ENCODE results near the gene TTYH3. TPM values are rescaled to one million over a fixed set of nuclear protein-coding genes. Genes with fewer than 3 reads are reported as not detected.
"Not testable (repeated sequence)": the region's sequence is repeated elsewhere in the genome, so short reads cannot be mapped to it uniquely, and the experiment has no call there.

TTYH3 gene
- total RNA-seq, 2 donors from 2014 or later, result 145 to 152 TPM

DNA sequence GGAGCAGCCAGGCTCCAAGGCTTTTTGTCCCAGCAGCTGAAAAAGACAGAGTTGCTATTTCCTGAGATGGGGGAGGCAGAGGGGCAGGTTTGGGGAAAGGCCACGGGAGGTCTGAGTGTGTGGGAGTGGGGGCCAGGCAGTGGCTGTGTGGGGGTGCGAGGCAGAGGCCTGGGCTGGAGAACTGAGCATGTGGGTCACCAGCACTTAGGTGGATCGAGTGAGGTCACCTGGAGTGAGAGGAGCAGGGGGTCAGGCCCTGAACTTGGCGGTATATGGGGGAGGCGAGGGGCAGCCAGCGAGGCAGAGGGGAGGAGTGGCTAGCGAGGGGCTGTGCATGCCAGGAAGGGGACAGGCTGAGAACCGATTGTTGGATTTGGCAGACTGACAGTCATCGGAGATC is 44.7 kb upstream of the TTYH3 start:
- WGBS, 2 experiments (ENCODE audit: insufficient coverage in 1 of 2, insufficient read length in 1 of 2), result 91 to 92% methylated on average over 6 to 9 of the region's 9 CpGs
- H3K4me3 Mint-ChIP-seq, result no peak overlapping the region
- H3K9ac ChIP-seq (ENCODE audit: extremely low read depth, low read length, poor library complexity, severe bottlenecking), result no peak overlapping the region

DNA sequence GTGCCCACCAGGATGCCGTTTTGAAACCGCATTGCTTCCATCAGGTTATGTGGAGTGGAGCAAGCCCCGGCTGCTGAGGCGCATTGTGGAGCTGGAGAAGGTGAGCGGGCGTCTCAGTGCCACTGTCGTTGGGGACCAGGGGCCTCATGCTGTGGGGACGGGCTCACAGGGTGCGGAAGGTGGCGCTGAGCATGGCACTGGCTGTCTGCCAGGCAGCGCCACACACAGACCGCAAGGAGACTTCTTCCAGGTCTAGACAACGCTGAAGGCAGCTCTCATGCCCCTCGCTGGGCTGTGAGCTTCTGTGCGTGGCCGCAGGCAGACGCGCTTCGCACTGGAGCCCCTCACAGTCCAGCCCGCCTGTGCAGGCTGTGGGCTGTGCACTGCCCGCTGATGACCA is 44.0 kb upstream of the TTYH3 start:
- Histone ChIP-seq H3K27ac (ENCODE audit: low read depth, low read length) (no peak overlapping the region), H3K36me3 (ENCODE audit: control insufficient read depth, insufficient read depth, low read length) (peaks cover 3% of the 10 kb centered on the region), H3K4me3 (ENCODE audit: low read length) (no peak overlapping the region), H3K9ac (ENCODE audit: extremely low read depth, low read length, poor library complexity, severe bottlenecking) (no peak overlapping the region), H3K27me3 (ENCODE audit: control insufficient read depth, insufficient read depth, low read length, poor library complexity, severe bottlenecking) (no peaks in the 10 kb centered on the region), H3K9me3 (ENCODE audit: control insufficient read depth, low read length) (no peaks in the 10 kb centered on the region), H3K4me1 (ENCODE audit: control insufficient read depth, insufficient read depth, low read length) (no peaks in the 10 kb centered on the region)
- no peak for TF ChIP-seq CTCF (conservative IDR thresholded peaks at IDR 0.05)
- 96 to 97% methylated on average over 21 of the region's 21 CpGs for WGBS, 2 experiments (ENCODE audit: insufficient coverage in 1 of 2, insufficient read length in 1 of 2)
- no peak for DNase-seq
- H3K27me3 Mint-ChIP-seq (ENCODE audit: insufficient read depth), result no peaks in the 10 kb centered on the region
- no peaks in the 10 kb centered on the region for H3K4me1 Mint-ChIP-seq
- no peaks in the 10 kb centered on the region for H3K9me3 Mint-ChIP-seq
- no peak overlapping the region for H3K4me3 Mint-ChIP-seq
- no peak overlapping the region for H3K27ac Mint-ChIP-seq
- H3K36me3 Mint-ChIP-seq (ENCODE audit: low read depth), result peaks cover 46% of the 10 kb centered on the region

More for the DNA sequence above, 44.7 kb upstream of the TTYH3 start:
- Mint-ChIP-seq H3K9me3 (no peaks in the 10 kb centered on the region), H3K27me3 (ENCODE audit: insufficient read depth) (no peaks in the 10 kb centered on the region), H3K36me3 (ENCODE audit: low read depth) (peaks cover 43% of the 10 kb centered on the region), H3K27ac (no peak overlapping the region), H3K4me1 (no peaks in the 10 kb centered on the region)
- peaks cover 3% of the 10 kb centered on the region for H3K36me3 ChIP-seq (ENCODE audit: control insufficient read depth, insufficient read depth, low read length)
- no peak overlapping the region for H3K27ac ChIP-seq (ENCODE audit: low read depth, low read length)
- no peaks in the 10 kb centered on the region for H3K4me1 ChIP-seq (ENCODE audit: control insufficient read depth, insufficient read depth, low read length)
- no peak for TF ChIP-seq CTCF (conservative IDR thresholded peaks at IDR 0.05)
- no peak for DNase-seq
- no peaks in the 10 kb centered on the region for H3K9me3 ChIP-seq (ENCODE audit: control insufficient read depth, low read length)
- no peak overlapping the region for H3K4me3 ChIP-seq (ENCODE audit: low read length)
- H3K27me3 ChIP-seq (ENCODE audit: control insufficient read depth, insufficient read depth, low read length, poor library complexity, severe bottlenecking), result no peaks in the 10 kb centered on the region

DNA sequence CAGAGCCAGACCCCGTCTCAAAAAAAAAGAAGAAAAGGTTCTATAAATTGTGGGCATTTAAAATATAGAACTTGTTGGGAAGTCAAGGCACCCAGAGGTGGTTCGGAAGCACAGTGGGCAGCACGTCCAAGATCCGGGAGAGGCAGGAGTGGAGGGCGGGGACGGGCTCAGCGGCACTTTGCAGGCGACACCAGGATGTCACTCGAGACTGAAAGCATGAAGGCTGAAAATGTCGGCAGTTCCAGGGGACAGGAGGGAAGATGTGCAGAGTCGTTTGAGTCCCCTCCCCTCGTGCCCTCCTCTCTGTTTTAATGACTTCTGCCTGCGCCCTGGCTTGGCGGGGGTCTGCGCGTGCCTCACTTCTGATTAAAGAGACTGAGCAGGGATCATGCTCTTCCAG is 42.4 kb upstream of the TTYH3 start:
- H3K9me3 ChIP-seq (ENCODE audit: control insufficient read depth, low read length), result no peaks in the 10 kb centered on the region
- Mint-ChIP-seq H3K36me3 (ENCODE audit: low read depth) (peaks cover 45% of the 10 kb centered on the region), H3K27me3 (ENCODE audit: insufficient read depth) (no peaks in the 10 kb centered on the region), H3K27ac (no peak overlapping the region), H3K4me1 (no peaks in the 10 kb centered on the region), H3K4me3 (no peak overlapping the region), H3K9me3 (no peaks in the 10 kb centered on the region)
- no peak for DNase-seq
- H3K27ac ChIP-seq (ENCODE audit: low read depth, low read length), result no peak overlapping the region
- no peak overlapping the region for H3K4me3 ChIP-seq (ENCODE audit: low read length)
- peaks cover 3% of the 10 kb centered on the region for H3K36me3 ChIP-seq (ENCODE audit: control insufficient read depth, insufficient read depth, low read length)
- 91 to 95% methylated on average over 15 to 16 of the region's 16 CpGs for WGBS, 2 experiments (ENCODE audit: insufficient coverage in 1 of 2, insufficient read length in 1 of 2)
- no peak overlapping the region for H3K9ac ChIP-seq (ENCODE audit: extremely low read depth, low read length, poor library complexity, severe bottlenecking)
- H3K4me1 ChIP-seq (ENCODE audit: control insufficient read depth, insufficient read depth, low read length), result no peaks in the 10 kb centered on the region
- no peaks in the 10 kb centered on the region for H3K27me3 ChIP-seq (ENCODE audit: control insufficient read depth, insufficient read depth, low read length, poor library complexity, severe bottlenecking)
- TF ChIP-seq CTCF (conservative IDR thresholded peaks at IDR 0.05), result no peak

- H3K9ac ChIP-seq (ENCODE audit: extremely low read depth, low read length, poor library complexity, severe bottlenecking); H3K27ac ChIP-seq (ENCODE audit: low read depth, low read length); H3K9me3 ChIP-seq (ENCODE audit: control insufficient read depth, low read length); H3K9me3 Mint-ChIP-seq; DNase-seq; H3K27me3 ChIP-seq (ENCODE audit: control insufficient read depth, insufficient read depth, low read length, poor library complexity, severe bottlenecking); H3K27me3 Mint-ChIP-seq (ENCODE audit: insufficient read depth); H3K4me1 ChIP-seq (ENCODE audit: control insufficient read depth, insufficient read depth, low read length); H3K36me3 ChIP-seq (ENCODE audit: control insufficient read depth, insufficient read depth, low read length); H3K4me3 Mint-ChIP-seq; H3K4me1 Mint-ChIP-seq; H3K4me3 ChIP-seq (ENCODE audit: low read length): not testable (repeated sequence)
- peak overlapping the region; percentile 39 for H3K27ac Mint-ChIP-seq
- H3K36me3 Mint-ChIP-seq (ENCODE audit: low read depth), result peaks cover 43% of the 10 kb centered on the region
- WGBS, 2 experiments (ENCODE audit: insufficient coverage in 1 of 2, insufficient read length in 1 of 2), result 83 to 95% methylated on average over 1 to 15 of the region's 15 CpGs
These were observed 41.8 kb upstream of the TTYH3 start for GRCh38 chr7:2589941-2590340.

All from endodermal cell (in vitro differentiated cells).